Transverse colon (tissue), 4 donors: ENCODE data around the gene DHRS3. TPM values are rescaled to one million over a fixed set of nuclear protein-coding genes. Genes with fewer than 3 reads are reported as not detected.

Experiments used
- DNase-seq: peaks from one replicate; pipeline ENCODE4 v3.0.0-alpha.2; 2019
- H3K27ac ChIP-seq, 4 donors: fragments of 200-600 bp; sonication (generic); 2 replicates each; pipeline ENCODE4 v1.5.1; 2016 to 2018; ENCODE audit warnings: inconsistent platforms in 4 of 4
- H3K27me3 ChIP-seq: fragments of 200-600 bp; sonication (generic); 2 replicates; pipeline ENCODE4 v1.5.1; 2017; ENCODE audit warnings: inconsistent platforms
- H3K36me3 ChIP-seq, 4 donors: fragments of 200-600 bp; sonication (generic); 2 replicates each; pipeline ENCODE4 v1.5.1; 2017 to 2019; ENCODE audit warnings: inconsistent platforms in 4 of 4
- H3K4me1 ChIP-seq, 4 donors: fragments of 200-600 bp; sonication (generic); 2 replicates each; pipeline ENCODE4 v1.5.1; 2017 to 2020; ENCODE audit warnings: inconsistent platforms in 4 of 4
- H3K4me3 ChIP-seq, 4 donors: fragments of 200-600 bp; sonication (generic); 1 replicate in 1 of 4; 2 replicates in 3 of 4; pipeline versions ENCODE4 v1.5.1 to v1.6.1; 2017 to 2019; ENCODE audit warnings: inconsistent platforms in 4 of 4
- H3K9me3 ChIP-seq, 2 donors: fragments of 200-600 bp; sonication (generic); 2 replicates each; pipeline ENCODE4 v1.5.1; 2017 to 2019; ENCODE audit warnings: inconsistent platforms in 2 of 2
- EP300 ChIP-seq: sonication (generic); formaldehyde crosslinking; IDR thresholded peaks from one replicate; pipeline ENCODE4 v1.6.1; 2017; ENCODE audit warnings: antibody characterized with exemption, low read depth
- POLR2A ChIP-seq: fragments of 450-650 bp; IDR thresholded peaks from one replicate; pipeline ENCODE4 v1.6.1; 2016; ENCODE audit warnings: antibody characterized with exemption, mild to moderate bottlenecking, moderate library complexity
- POLR2AphosphoS5 ChIP-seq, 3 donors: sonication (generic); formaldehyde crosslinking; IDR thresholded peaks; one replicate each; pipeline ENCODE4 v1.6.1; 2016; ENCODE audit warnings: antibody characterized with exemption in 3 of 3
- WGBS, 2 donors: methylation state at CpG; one replicate each; pipeline ENCODE4 v1.1.5; 2018; ENCODE audit warnings: low coverage in 1 of 2; 5-methylcytosine and 5-hydroxymethylcytosine counted together
- in situ Hi-C, 4 donors: fragments of 200-750 bp; cut with MboI; loops; one replicate each; pipeline versions ENCODE4 v1.15.0 to v1.15.1; 2017; ENCODE audit warnings: low sequenced_read_pairs in 3 of 4, low pct_ligation_motif_present in 1 of 4, low pct_unique_long_range_greater_than_20kb in 1 of 4
- intact Hi-C: fragments of 100-400 bp; cut with DNase I; formaldehyde crosslinking; loops from one replicate; pipeline ENCODE4 v1.15.1; 2023; ENCODE audit warnings: low total_unique reads
- total RNA-seq, 4 donors: library from RNA; depleted of rRNA; stranded (reverse); fragments of >200 nt; gene quantifications; one replicate each; pipeline ENCODE4 v1.1.0, GENCODE V29; 2016
- TF ChIP-seq, protein P1 (sequence below), 5 experiments: fragments of 200-600 bp in 3 of 5; fragments of 450-650 bp in 2 of 5; sonication (generic) in 3 of 5; IDR thresholded peaks; 1 replicate in 2 of 5; 2 replicates in 3 of 5; pipeline ENCODE4 v1.5.1; 2016 to 2017; ENCODE audit warnings: antibody characterized with exemption in 5 of 5, inconsistent platforms in 3 of 5, mild to moderate bottlenecking in 2 of 5, moderate library complexity in 1 of 5

The DHRS3 gene
- total RNA-seq, 4 donors from 2014 or later: 55.3 to 122 (median 103) TPM

GRCh38 chr1:12603224-12603623 lies 14.8 kb downstream of the DHRS3 start:
- DNase-seq: no peak
- Histone ChIP-seq H3K27ac (peak overlapping the region; percentile 17 to 55 (median 42)), H3K9me3 (peaks cover 0 to 3% of the 10 kb centered on the region in 2 donors), H3K4me3 (no peak overlapping the region), H3K27me3 (no peaks in the 10 kb centered on the region), H3K36me3 (peaks cover 0 to 4% (median 0%) of the 10 kb centered on the region in 4 donors), H3K4me1 (peaks cover 22 to 63% (median 38%) of the 10 kb centered on the region in 4 donors)
- 45 to 78% methylated on average over 3 to 9 of the region's 9 CpGs for WGBS, 2 donors
- TF ChIP-seq POLR2A (no peak), POLR2AphosphoS5 (IDR thresholded peaks at IDR 0.05) (no peak), EP300 (no peak)
- TF ChIP-seq, protein P1, sequence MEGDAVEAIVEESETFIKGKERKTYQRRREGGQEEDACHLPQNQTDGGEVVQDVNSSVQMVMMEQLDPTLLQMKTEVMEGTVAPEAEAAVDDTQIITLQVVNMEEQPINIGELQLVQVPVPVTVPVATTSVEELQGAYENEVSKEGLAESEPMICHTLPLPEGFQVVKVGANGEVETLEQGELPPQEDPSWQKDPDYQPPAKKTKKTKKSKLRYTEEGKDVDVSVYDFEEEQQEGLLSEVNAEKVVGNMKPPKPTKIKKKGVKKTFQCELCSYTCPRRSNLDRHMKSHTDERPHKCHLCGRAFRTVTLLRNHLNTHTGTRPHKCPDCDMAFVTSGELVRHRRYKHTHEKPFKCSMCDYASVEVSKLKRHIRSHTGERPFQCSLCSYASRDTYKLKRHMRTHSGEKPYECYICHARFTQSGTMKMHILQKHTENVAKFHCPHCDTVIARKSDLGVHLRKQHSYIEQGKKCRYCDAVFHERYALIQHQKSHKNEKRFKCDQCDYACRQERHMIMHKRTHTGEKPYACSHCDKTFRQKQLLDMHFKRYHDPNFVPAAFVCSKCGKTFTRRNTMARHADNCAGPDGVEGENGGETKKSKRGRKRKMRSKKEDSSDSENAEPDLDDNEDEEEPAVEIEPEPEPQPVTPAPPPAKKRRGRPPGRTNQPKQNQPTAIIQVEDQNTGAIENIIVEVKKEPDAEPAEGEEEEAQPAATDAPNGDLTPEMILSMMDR (IDR thresholded peaks at IDR 0.05): no peak
- in situ Hi-C loops (loop anchor here in 1 of 4 donors (25.0 kb wide), 1 partner anchor 191 kb away; no protein-coding TSS in a partner anchor), intact Hi-C loops (no loop called here)

DNA sequence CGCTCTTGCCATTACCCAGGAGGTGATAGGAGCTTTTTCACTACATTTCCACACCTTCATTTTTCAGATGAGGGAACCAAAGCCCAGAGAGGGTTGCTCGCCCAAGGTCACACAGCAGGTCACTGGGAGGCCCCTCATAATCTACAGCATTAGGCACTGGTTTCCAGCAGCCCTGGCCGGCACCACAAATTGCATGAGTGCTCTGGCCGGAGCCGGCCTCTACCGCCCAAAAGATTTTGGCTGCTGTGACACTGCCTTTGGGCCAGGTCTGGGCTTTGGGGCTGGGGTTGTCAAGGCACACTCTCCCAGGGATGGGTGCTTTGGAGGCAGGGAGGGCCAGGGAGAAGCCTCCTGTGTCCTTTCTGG lies 15.4 kb downstream of the DHRS3 start:
- Histone ChIP-seq H3K4me1 (peaks cover 22 to 69% (median 42%) of the 10 kb centered on the region in 4 donors), H3K4me3 (no peak overlapping the region), H3K27me3 (no peaks in the 10 kb centered on the region), H3K27ac (peak overlapping the region; percentile 17 to 55 (median 42)), H3K9me3 (peaks cover 0 to 3% of the 10 kb centered on the region in 2 donors), H3K36me3 (peaks cover 0 to 4% (median 0%) of the 10 kb centered on the region in 4 donors)
- no peak for DNase-seq
- in situ Hi-C loops (loop anchor here in 1 of 4 donors (25.0 kb wide), 1 partner anchor 190 kb away; no protein-coding TSS in a partner anchor), intact Hi-C loops (no loop called here)
- TF ChIP-seq EP300 (no peak), POLR2AphosphoS5 (IDR thresholded peaks at IDR 0.05) (no peak), POLR2A (no peak)
- TF ChIP-seq, protein P1 (IDR thresholded peaks at IDR 0.05): no peak
- WGBS, 2 donors: 88% methylated on average over 6 of the region's 6 CpGs; no CpG with 5 or more reads in 1 of the 2 donors

DNA sequence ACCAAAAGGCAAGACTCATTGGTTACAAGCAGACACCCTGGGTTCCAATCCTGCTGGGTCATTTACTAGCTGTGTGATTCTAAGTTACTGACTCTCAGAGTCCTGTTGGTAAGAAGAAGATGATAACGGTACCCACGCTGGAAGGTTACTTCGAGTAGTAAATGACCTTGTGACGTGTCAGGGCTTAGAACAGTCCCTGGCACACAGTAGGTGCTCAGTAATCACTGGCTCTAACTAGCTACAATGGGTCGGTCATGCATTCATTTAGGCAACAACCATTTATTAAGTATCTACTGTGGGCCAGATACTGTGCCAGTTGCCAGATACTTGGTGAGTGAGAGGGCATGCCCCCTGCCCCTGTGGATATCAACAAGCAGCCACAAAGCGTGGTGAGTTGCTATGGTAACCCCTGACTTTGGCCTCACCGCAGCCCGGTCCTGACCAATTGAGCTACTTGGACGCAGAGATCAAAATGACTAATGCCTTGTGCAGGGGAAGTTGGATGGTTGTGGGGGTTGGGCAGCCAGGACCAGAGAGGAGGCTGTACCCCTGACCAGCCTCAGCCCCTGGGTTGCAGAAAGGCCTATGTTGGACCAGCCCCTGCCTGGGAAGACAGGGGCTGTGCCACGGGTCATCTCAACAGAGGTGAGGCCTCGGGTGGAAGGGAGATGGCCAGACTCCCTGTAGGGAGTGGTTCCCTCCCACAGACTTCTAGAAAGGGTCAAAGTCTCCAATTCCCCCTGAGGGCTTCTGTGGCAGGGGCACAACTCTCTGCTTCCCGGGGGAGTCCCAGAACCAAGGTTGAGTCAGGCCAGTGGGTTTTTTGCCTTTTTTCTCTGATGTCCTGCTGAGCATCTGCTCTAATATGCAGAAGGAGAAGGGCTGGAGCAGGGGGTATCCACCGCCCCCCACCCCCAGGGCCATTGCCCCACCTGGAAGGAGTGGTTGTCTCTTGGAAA lies 16.0 kb downstream of the DHRS3 start:
- peak overlapping the region; percentile 4 to 58 (median 44) for H3K27ac ChIP-seq

More for the DNA sequence above, 16.0 kb downstream of the DHRS3 start:
- Histone ChIP-seq H3K36me3 (peaks cover 0 to 2% (median 0%) of the 10 kb centered on the region in 4 donors), H3K9me3 (no peaks in the 10 kb centered on the region), H3K4me3 (no peak overlapping the region), H3K4me1 (peaks cover 22 to 76% (median 49%) of the 10 kb centered on the region in 4 donors), H3K27me3 (no peaks in the 10 kb centered on the region)
- WGBS, 2 donors: 77 to 100% methylated on average over 2 to 13 of the region's 13 CpGs
- no peak for TF ChIP-seq EP300
- TF ChIP-seq POLR2A: no peak
- no peak for TF ChIP-seq POLR2AphosphoS5 (IDR thresholded peaks at IDR 0.05)
- TF ChIP-seq, protein P1 (IDR thresholded peaks at IDR 0.05): no peak
- intact Hi-C loops: no loop called here
- in situ Hi-C loops: loop anchor here in 1 of 4 donors (25.0 kb wide), 1 partner anchor 190 kb away; no protein-coding TSS in a partner anchor
- DNase-seq: no peak
